Astrocyte (in vitro differentiated cells and primary cell): ENCODE measurements around the gene STX10. TPM values are rescaled to one million over a fixed set of nuclear protein-coding genes. Genes with fewer than 3 reads are reported as not detected.

Experiments used
- DNase-seq: peaks from one replicate; pipeline ENCODE4 v3.0.0-alpha.2; 2010; ENCODE audit warnings: low read depth
- FAIRE-seq: peaks from 2 replicates; lab custom pipeline; 2011; peaks lifted over from hg19 to GRCh38; lab: Jason Lieb, UNC
- H2AFZ ChIP-seq: 2 replicates; pipeline ENCODE4 v1.6.0; 2012; ENCODE audit warnings: low read depth, low read length, inconsistent platforms
- H3K27ac ChIP-seq: 2 replicates; pipeline ENCODE4 v1.5.1; 2011; ENCODE audit warnings: low read depth, low read length, inconsistent platforms
- H3K27me3 ChIP-seq: 2 replicates; pipeline ENCODE4 v1.6.0; 2011; ENCODE audit warnings: low read length, inconsistent platforms; ENCODE audit not compliant: insufficient read depth
- H3K36me3 ChIP-seq: 2 replicates; pipeline ENCODE4 v1.5.1; 2011; ENCODE audit warnings: low read length, inconsistent platforms; ENCODE audit not compliant: insufficient read depth
- H3K4me1 ChIP-seq: 2 replicates; pipeline ENCODE4 v1.5.1; 2011; ENCODE audit warnings: low read length, inconsistent platforms; ENCODE audit not compliant: insufficient read depth
- H3K4me2 ChIP-seq: 2 replicates; pipeline ENCODE4 v1.6.0; 2012; ENCODE audit warnings: low read length, inconsistent platforms
- H3K4me3 ChIP-seq: 2 replicates; pipeline ENCODE4 v1.5.1; 2011; ENCODE audit warnings: low read depth, mild to moderate bottlenecking, low read length, inconsistent platforms; ENCODE audit not compliant: insufficient read depth
- H3K79me2 ChIP-seq: 2 replicates; pipeline ENCODE4 v1.6.0; 2012; ENCODE audit warnings: mild to moderate bottlenecking, low read length, inconsistent platforms; ENCODE audit not compliant: insufficient read depth
- H3K9ac ChIP-seq: 2 replicates; pipeline ENCODE4 v1.6.0; 2012; ENCODE audit warnings: mild to moderate bottlenecking, low read length, inconsistent platforms
- H3K9me3 ChIP-seq: 2 replicates; pipeline ENCODE4 v1.5.1; 2012; ENCODE audit warnings: low read depth, mild to moderate bottlenecking, low read length, inconsistent platforms; ENCODE audit not compliant: insufficient read depth
- H4K20me1 ChIP-seq: 2 replicates; pipeline ENCODE4 v1.6.0; 2012; ENCODE audit warnings: low read length, inconsistent platforms; ENCODE audit not compliant: insufficient read depth
- H3K27ac Mint-ChIP-seq: one replicate; pipeline ENCODE4 v1.8.0; 2021; ENCODE audit warnings: mild to moderate bottlenecking, mixed read lengths; ENCODE audit not compliant: unreplicated experiment
- H3K27me3 Mint-ChIP-seq: one replicate; pipeline ENCODE4 v1.8.0; 2021; ENCODE audit warnings: low read depth, mixed read lengths; ENCODE audit not compliant: unreplicated experiment
- H3K36me3 Mint-ChIP-seq: one replicate; pipeline ENCODE4 v1.8.0; 2021; ENCODE audit warnings: low read depth, mixed read lengths; ENCODE audit not compliant: unreplicated experiment
- H3K4me1 Mint-ChIP-seq: one replicate; pipeline ENCODE4 v1.8.0; 2021; ENCODE audit warnings: low read depth, mixed read lengths; ENCODE audit not compliant: unreplicated experiment
- H3K4me3 Mint-ChIP-seq: one replicate; pipeline ENCODE4 v1.8.0; 2021; ENCODE audit warnings: mild to moderate bottlenecking, moderate library complexity, mixed read lengths; ENCODE audit not compliant: unreplicated experiment
- H3K9me3 Mint-ChIP-seq: one replicate; pipeline ENCODE4 v1.8.0; 2021; ENCODE audit warnings: mild to moderate bottlenecking, mixed read lengths; ENCODE audit not compliant: unreplicated experiment
- EZH2 ChIP-seq: IDR thresholded peaks from 2 replicates; pipeline ENCODE4 v1.6.1; 2012; ENCODE audit warnings: mild to moderate bottlenecking, low read length, inconsistent platforms; ENCODE audit not compliant: insufficient read depth
- total RNA-seq: library from RNA; stranded (reverse); gene quantifications from 2 replicates; pipeline ENCODE4 v1.2.1, GENCODE V29; 2021
- TF ChIP-seq, protein P1 (sequence below): IDR thresholded peaks from 2 replicates; pipeline ENCODE4 v1.5.1; 2011; ENCODE audit warnings: low read depth, mild to moderate bottlenecking, inconsistent platforms, low read length, moderate library complexity; ENCODE audit not compliant: insufficient read depth

The STX10 gene
- total RNA-seq, 1 donor from 2014 or later = 39.7 TPM

- no peak for TF ChIP-seq EZH2
- TF ChIP-seq, protein P1, sequence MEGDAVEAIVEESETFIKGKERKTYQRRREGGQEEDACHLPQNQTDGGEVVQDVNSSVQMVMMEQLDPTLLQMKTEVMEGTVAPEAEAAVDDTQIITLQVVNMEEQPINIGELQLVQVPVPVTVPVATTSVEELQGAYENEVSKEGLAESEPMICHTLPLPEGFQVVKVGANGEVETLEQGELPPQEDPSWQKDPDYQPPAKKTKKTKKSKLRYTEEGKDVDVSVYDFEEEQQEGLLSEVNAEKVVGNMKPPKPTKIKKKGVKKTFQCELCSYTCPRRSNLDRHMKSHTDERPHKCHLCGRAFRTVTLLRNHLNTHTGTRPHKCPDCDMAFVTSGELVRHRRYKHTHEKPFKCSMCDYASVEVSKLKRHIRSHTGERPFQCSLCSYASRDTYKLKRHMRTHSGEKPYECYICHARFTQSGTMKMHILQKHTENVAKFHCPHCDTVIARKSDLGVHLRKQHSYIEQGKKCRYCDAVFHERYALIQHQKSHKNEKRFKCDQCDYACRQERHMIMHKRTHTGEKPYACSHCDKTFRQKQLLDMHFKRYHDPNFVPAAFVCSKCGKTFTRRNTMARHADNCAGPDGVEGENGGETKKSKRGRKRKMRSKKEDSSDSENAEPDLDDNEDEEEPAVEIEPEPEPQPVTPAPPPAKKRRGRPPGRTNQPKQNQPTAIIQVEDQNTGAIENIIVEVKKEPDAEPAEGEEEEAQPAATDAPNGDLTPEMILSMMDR = no peak
- Mint-ChIP-seq H3K36me3 (no peaks in the 10 kb centered on the region), H3K4me1 (peaks cover 31% of the 10 kb centered on the region), H3K27ac (peak within 1 kb of the TSS; percentile 98), H3K9me3 (no peaks in the 10 kb centered on the region), H3K27me3 (no peaks in the 10 kb centered on the region), H3K4me3 (peak within 1 kb of the TSS; percentile 98)
- Histone ChIP-seq H2AFZ (peak within 1 kb of the TSS; percentile 83), H3K27ac (peak within 1 kb of the TSS; percentile 77), H3K4me1 (peaks cover 46% of the 10 kb centered on the region), H3K9ac (peak within 1 kb of the TSS; percentile 94), H3K36me3 (peaks cover 6% of the 10 kb centered on the region), H3K79me2 (peaks cover 58% of the 10 kb centered on the region), H3K9me3 (no peaks in the 10 kb centered on the region), H3K4me2 (peak within 1 kb of the TSS; percentile 98), H4K20me1 (peaks cover 28% of the 10 kb centered on the region), H3K4me3 (peak within 1 kb of the TSS; percentile 94), H3K27me3 (no peaks in the 10 kb centered on the region)
- DNase-seq = peak; percentile 92
- FAIRE-seq = no peak
These were observed 33.6 kb downstream of the STX10 start, which contains the start of gene TRMT1 for GRCh38 chr19:13116282-13117175. Gene TRMT1 (minus strand): TSS chr19:13116740. CDS start chr19:13116399, 341 bp downstream.

- peak overlapping the region; percentile 77 for H3K27ac ChIP-seq
- no peak for FAIRE-seq
- DNase-seq = no peak
These were observed 34.3 kb downstream of the STX10 start for GRCh38 chr19:13115936-13116281.

More at GRCh38 chr19:13115936-13116281, 34.3 kb downstream of the STX10 start:
- TF ChIP-seq, protein P1 = no peak
- TF ChIP-seq EZH2 = no peak
- Histone ChIP-seq H3K79me2 (peaks cover 52% of the 10 kb centered on the region), H3K4me1 (peaks cover 40% of the 10 kb centered on the region), H3K4me3 (peak overlapping the region; percentile 94), H3K9ac (peak overlapping the region; percentile 94), H3K9me3 (no peaks in the 10 kb centered on the region), H3K4me2 (peak overlapping the region; percentile 98), H3K36me3 (peaks cover 6% of the 10 kb centered on the region), H2AFZ (peak overlapping the region; percentile 83), H4K20me1 (peaks cover 22% of the 10 kb centered on the region), H3K27me3 (no peaks in the 10 kb centered on the region)
- H3K27me3 Mint-ChIP-seq = no peaks in the 10 kb centered on the region
- peak overlapping the region; percentile 98 for H3K4me3 Mint-ChIP-seq
- peaks cover 25% of the 10 kb centered on the region for H3K4me1 Mint-ChIP-seq
- no peaks in the 10 kb centered on the region for H3K36me3 Mint-ChIP-seq
- peak overlapping the region; percentile 98 for H3K27ac Mint-ChIP-seq
- no peaks in the 10 kb centered on the region for H3K9me3 Mint-ChIP-seq
